GM19372 (cell line): Measurements from ENCODE around the gene RNF186.
"Not testable (repeated sequence)": the region's sequence is repeated elsewhere in the genome, so short reads cannot be mapped to it uniquely, and the experiment has no call there.

Experiments
- ATAC-seq: cut with Tn5 transposase; IDR thresholded peaks from one replicate; pipeline ENCODE4 v1.9.1; 2021; ENCODE audit warnings: mild to moderate bottlenecking, low read depth, moderate library complexity; ENCODE audit not compliant: unreplicated experiment

The RNF186 gene

GRCh38 chr1:19798486-19799229, 16.4 kb downstream of the RNF186 start:
- ATAC-seq, result no peak

- ATAC-seq, result no peak
These were observed 17.3 kb downstream of the RNF186 start for GRCh38 chr1:19797827-19798226.

GRCh38 chr1:19794583-19794982, 20.5 kb downstream of the RNF186 start:
- no peak for ATAC-seq

DNA sequence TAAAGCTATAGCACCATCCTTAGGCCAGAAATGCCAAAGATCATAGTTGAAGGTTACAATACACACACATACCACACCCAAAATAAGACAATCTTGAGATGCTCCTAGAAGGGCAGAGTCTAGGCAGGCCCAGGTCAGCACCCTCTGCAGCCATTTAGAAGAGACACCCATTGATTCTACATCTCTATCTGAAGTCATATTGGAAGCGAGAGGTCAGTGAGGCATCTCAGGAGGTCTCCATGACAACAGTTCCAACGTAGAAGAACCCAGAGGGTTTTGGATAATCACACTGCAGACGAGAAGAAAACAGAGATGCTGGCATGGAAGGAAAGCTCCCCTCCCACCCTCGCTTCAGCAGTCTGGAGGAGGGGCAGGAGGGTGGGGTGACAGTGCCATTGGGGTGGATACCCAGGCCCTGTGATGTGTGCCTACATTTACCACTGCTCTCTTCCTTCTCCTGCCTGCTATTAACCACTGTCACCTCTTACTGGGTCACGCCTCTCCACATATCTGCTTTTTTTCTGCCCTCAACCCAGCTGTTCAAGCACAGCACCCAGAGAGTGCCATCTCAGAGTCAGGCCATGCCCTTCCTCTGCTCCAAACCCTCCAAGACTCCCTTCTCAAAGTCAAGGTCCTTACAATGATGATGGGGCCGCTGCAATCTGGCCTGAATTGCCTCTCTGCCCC, 21.6 kb downstream of the RNF186 start:
- ATAC-seq, result no peak

DNA sequence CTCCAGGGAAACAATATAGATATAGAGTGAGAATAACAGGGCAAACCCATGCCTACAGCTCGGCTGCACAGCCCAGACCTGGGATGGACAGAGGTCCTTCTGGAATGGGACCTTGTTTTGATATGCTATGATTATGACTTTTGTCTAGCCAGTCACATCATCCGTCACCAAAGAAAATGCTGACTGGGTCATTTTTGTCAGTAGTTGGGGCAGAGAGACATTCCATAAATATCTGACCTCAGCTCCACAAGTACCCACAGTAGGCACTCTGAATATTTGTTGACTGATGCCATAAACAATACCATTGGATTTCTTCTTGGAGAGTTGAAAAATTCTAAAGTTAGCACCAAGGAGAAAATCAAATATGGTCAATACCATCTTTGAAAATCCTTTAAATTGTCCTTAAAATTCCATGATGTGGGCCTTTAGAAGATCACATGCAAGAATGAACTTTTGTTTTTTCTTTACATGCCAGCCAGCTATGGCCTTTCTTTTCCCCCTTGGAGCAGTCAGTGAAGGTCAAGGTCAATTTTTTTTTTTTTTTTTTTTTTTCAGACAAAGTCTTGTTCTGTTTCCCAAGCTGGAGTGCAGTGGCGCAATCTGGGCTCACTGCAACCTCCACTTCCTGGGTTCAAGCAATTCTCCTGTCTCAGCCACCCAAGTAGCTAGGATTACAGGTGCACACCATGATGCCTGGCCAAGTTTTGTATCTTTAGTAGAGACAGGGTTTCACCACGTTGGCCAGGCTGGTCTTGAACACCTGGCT, 22.7 kb downstream of the RNF186 start:
- no peak for ATAC-seq

DNA sequence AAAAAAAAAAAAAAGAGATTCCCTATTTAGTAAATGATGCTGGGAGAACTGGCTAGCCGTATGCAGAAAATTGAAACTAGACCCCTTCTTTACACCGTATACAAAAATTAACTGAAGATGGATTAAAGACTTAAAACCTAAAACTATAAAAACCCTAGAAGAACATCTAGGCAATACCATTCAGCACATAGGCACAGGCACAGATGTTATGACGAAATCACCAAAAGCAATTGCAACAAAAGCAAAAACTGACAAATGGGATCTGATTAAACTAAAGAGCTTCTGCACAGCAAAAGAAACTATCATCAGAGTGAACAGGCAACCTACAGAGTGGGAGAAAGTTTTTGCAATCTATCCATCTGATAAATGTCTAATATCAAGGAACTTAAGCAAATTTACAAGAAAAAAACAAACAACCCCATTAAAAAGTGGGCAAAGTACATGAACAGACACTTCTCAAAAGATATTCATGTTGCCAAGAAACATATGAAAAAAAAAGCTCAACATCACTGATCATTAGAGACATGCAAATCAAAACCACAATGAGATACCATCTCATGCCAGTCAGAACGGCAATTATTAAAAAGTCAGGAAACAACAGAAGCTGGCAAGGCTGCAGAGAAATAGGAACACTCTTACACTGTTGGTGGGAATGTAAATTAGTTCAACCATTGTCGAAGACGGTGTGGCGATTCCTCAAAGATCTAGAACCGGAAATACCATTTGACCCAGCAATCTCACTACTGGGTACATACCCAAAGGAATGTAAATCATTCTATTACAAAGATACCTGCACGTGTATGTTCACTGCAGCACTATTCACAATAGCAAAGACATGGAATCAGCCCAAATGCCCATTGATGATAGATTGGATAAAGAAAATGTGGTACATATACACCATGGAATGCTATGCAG, 24.8 kb downstream of the RNF186 start:
- not testable (repeated sequence) for ATAC-seq

DNA sequence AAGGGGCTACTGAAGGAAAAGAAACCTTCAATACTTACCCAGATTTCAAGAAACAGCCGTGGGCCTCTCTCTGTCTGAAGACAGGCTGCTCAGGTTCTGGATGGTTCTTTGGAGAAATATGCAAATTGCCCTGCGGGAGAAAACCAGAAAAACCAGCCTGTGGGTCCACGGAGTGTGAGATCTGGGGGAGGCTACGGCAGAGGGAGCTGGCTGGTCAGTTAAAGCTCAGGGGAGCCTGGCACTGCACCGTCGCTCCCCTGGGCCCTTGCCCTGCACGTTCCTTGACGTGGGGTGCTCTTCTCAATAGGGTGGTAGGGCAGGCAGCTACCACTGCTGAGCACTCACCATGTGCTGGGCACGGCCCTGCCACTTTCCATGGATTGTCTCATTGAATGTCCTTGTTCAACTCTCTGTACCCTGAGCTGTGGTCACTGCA, 28.1 kb downstream of the RNF186 start:
- no peak for ATAC-seq

DNA sequence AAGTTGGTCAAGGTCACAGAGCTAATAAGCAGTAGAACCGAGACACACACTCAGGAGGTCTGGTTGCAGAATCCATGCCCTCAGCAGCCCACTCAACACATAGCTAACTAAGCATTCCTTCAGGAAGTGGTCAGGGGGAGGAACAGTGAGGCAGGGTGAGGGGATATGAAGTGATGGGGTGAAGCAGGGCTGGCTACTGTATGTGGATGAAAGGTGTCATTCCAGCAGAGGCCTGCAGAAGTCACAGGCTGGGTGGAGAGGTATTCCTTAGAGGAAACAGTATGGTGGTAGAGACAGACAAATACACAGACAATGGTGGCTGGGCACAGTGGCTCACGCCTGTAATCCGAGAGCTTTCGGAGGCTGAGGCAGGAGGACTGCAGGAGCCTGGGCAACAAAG, 29.4 kb downstream of the RNF186 start:
- ATAC-seq, result no peak

DNA sequence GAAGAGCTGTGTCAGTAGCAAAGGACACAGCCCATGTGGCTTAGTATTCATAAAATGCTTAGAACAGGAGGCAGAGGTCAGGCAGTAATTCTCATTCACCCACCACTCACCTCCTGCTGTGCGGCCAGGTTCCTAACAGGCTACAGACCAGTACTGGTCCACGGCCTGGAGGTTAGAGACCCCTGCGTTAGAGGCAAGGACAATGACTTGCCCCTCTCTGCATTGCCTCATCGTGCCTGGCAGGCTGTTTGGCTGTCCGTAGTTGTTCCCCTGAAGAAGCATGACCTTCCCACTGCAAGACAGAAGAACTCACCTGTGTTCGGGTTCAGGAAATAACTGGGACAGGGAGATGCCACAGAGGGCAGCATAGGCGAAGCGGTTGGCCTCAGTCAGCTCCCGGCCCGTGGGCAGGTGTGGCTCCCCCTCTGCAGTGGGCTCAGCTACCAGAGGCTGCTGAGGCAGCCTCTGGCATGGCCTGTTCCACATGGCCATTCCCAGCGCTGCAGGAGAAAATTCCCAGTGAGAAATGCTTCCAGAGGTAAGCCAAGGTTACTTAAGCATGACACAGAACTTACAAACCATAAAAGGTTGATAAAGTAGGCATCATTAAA, 34.7 kb downstream of the RNF186 start:
- no peak for ATAC-seq

DNA sequence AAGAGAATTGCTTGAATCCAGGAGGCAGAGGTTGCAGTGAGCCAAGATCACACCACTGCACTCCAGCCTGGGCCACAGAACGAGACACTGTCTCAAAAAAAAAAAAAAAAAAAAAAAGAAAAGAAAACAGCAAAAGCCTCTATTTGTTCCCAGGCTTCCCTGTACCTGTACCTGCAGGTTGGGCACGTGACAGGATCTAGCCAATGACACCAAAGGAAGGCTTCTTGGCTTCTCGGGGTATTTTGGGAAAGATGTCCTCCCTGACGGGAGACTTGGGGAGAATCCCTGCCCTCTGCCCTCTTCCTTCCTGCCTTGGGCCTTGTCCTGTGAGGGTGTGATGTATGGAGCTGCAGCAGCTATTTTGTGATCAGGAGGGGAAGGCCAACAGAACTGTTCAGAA, 38.1 kb downstream of the RNF186 start:
- ATAC-seq, result no peak

GRCh38 chr1:19776287-19776686, 38.8 kb downstream of the RNF186 start:
- ATAC-seq, result no peak

DNA sequence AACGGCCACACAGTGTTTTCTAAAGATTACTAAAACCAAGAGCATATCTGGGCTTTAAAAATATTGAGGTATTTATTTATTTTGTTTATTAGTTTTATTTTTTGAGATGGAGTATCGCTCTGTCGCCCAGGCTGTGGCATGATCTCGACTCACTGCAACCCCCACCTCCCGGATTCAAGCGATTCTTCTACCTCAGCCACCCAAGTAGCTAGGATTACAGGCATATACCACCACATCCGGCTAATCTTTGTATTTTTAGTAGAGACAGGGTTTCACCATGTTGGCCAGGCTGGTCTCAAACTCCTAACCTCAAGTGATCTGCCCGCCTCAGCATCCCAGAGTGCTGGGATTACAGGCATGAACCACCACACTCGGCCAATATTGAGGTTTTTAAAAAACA, 39.3 kb downstream of the RNF186 start:
- no peak for ATAC-seq

GRCh38 chr1:19775317-19775716, 39.8 kb downstream of the RNF186 start:
- ATAC-seq, result no peak

DNA sequence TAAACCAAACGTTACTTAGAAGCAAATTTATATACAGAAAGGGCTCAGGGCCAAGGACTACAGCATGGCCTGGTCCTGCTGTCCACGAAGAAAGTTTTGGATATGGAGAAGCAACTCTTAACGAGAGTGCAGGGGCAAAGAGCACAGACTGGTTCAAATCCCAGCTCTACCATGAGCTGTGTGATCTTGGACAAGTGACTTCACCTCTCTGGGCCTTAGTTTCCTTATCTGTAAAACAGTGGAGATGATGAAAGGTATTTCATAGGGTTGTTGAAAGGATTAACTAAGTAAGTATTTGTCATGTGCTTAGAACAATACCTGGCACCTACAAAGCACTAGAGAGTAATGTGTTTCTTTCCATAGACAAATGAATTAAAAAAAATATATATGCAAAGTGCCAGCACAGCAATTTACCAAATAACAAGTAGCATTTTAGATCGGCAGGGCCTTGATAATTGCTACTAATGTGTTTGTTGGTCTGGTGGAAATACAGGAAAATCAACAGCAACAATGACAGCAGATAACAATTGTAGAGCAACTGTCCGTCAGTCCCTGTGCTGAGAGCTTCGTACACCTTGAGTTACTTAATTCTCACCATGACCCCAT, 40.8 kb downstream of the RNF186 start:
- no peak for ATAC-seq

DNA sequence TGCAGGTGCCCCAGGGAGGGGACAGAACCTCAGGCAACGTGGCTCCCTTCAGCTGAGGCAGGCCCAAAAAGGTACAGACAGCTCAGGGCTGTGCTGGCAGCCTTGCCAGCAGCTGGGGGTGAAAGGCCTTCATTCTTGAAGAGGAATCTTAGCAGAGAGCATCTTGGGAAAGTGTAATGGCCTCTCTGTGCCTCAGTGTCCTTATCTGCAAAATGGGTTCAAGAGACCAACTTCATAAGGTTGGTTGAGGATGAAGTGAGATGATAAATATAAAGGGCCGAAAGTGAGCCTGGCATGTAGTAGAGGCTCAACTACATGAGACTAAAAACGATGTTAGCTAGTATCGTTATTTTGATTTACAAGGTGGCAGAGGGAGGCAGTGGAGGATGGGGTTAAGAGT, 41.6 kb downstream of the RNF186 start:
- ATAC-seq, result no peak

DNA sequence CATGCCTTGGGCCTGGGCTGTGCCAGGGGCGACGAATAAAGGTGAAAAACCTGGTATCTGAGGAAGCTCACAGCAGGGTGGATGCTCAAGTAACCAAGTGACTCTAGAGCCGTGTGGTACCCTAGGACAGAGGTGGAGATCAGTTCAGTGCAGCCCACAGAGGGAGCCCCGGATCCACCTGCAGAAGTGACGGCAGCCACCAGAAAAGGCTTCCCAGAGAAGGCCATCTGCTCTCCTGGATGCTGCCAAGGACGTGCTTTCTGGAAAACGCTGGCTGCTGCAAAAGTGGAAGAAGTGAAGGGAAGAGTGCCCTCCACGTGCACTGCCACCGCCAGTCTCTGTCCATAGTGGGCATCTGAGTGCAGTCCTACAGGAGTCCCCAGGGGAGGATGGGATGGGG, 43.0 kb downstream of the RNF186 start:
- ATAC-seq, result no peak

DNA sequence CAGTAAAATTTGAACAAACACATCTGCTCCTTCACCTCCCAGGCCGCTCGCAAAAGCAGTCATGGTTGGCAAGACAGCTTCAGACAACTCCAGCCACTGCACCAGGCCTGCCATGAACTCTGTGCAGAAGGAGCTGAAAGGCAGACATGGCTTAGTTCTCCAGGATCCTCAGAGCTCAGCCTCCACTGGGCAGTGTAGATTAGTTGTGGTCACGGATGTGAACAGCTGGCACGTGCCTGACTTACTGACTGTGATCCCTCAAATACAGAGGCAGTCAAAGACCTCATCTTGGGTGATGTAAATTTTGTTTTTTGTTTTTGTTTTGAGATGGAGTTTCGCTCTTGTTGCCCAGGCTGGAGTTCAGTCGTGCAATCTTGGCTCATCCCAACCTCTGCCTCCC, 43.7 kb downstream of the RNF186 start:
- no peak for ATAC-seq

- no peak for ATAC-seq
These were observed 44.5 kb downstream of the RNF186 start for GRCh38 chr1:19770436-19771190.
